Prostate gland (tissue), 2 donors: ENCODE results near the gene NPDC1. TPM values are rescaled to one million over a fixed set of nuclear protein-coding genes. Genes with fewer than 3 reads are reported as not detected.

Source experiments
- DNase-seq: peaks from one replicate; pipeline ENCODE4 v3.0.0-alpha.2; 2019; ENCODE audit warnings: low spot score
- H3K27ac ChIP-seq, 2 donors: fragments of 200-600 bp; sonication (generic); 2 replicates each; pipeline ENCODE4 v1.5.1; 2017 to 2019
- H3K27me3 ChIP-seq: fragments of 200-600 bp; sonication (generic); replicated peaks from 2 replicates; pipeline ENCODE4 v1.5.1; 2019; ENCODE audit not compliant: insufficient read depth
- H3K36me3 ChIP-seq, 2 donors: fragments of 200-600 bp; sonication (generic); 1 replicate in 1 of 2; 2 replicates in 1 of 2; pipeline versions ENCODE4 v1.5.1 to v1.8.1; 2017 to 2019
- H3K4me1 ChIP-seq: fragments of 200-600 bp; sonication (generic); replicated peaks from 2 replicates; pipeline ENCODE4 v1.5.1; 2019
- H3K4me3 ChIP-seq, 2 donors: fragments of 200-600 bp; sonication (generic); 2 replicates each; pipeline ENCODE4 v1.5.1; 2017 to 2019
- H3K9me3 ChIP-seq: fragments of 200-600 bp; sonication (generic); 2 replicates; pipeline ENCODE4 v1.5.1; 2017
- POLR2A ChIP-seq: fragments of 450-650 bp; IDR thresholded peaks from one replicate; pipeline ENCODE4 v1.6.1; 2016; ENCODE audit warnings: antibody characterized with exemption, mild to moderate bottlenecking
- POLR2AphosphoS5 ChIP-seq: sonication (generic); formaldehyde crosslinking; IDR thresholded peaks from one replicate; pipeline ENCODE4 v1.6.1; 2017; ENCODE audit warnings: antibody characterized with exemption
- WGBS: methylation state at CpG from one replicate; pipeline ENCODE4 v1.1.5; 2018; 5-methylcytosine and 5-hydroxymethylcytosine counted together
- intact Hi-C: fragments of 100-400 bp; cut with DNase I; formaldehyde crosslinking; loops from one replicate; pipeline ENCODE4 v1.14.2; 2022
- total RNA-seq, 2 donors: library from RNA; depleted of rRNA; stranded (reverse); fragments of >200 nt; gene quantifications; one replicate each; pipeline ENCODE4 v1.1.0, GENCODE V29; 2016
- TF ChIP-seq, protein P1 (sequence below), 4 experiments: fragments of 200-600 bp in 2 of 4; fragments of 450-650 bp in 2 of 4; sonication (generic) in 2 of 4; IDR thresholded peaks; 1 replicate in 3 of 4; 2 replicates in 1 of 4; pipeline ENCODE4 v1.5.1; 2016 to 2019; ENCODE audit warnings: antibody characterized with exemption in 4 of 4, mild to moderate bottlenecking in 2 of 4, moderate library complexity in 2 of 4

The NPDC1 gene
- total RNA-seq, 2 donors from 2014 or later = 384 to 427 TPM

DNA sequence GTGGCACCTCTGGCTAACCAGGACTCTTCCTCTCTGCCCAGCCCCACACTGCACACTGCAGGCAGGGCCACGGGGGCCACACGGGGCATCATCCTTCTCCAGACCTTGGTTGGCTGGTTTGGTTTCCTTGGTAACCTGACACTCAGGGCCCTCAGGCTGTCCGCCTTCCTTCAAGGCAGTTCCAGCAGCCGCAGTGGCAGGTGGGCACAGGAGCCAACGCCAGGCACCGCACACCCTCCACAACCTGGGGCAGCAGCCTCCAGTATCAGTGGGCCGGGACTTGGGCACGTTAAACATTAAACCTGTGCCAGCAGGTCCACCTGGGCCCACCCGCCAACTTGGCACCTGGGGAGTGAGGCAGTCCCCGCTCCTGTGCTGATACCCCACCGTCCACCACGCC is 1.9 kb downstream of the NPDC1 start:
- no peaks in the 10 kb centered on the region for H3K9me3 ChIP-seq
- H3K27me3 ChIP-seq = no peaks in the 10 kb centered on the region
- no peak for DNase-seq
- TF ChIP-seq, protein P1, sequence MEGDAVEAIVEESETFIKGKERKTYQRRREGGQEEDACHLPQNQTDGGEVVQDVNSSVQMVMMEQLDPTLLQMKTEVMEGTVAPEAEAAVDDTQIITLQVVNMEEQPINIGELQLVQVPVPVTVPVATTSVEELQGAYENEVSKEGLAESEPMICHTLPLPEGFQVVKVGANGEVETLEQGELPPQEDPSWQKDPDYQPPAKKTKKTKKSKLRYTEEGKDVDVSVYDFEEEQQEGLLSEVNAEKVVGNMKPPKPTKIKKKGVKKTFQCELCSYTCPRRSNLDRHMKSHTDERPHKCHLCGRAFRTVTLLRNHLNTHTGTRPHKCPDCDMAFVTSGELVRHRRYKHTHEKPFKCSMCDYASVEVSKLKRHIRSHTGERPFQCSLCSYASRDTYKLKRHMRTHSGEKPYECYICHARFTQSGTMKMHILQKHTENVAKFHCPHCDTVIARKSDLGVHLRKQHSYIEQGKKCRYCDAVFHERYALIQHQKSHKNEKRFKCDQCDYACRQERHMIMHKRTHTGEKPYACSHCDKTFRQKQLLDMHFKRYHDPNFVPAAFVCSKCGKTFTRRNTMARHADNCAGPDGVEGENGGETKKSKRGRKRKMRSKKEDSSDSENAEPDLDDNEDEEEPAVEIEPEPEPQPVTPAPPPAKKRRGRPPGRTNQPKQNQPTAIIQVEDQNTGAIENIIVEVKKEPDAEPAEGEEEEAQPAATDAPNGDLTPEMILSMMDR (IDR thresholded peaks at IDR 0.05) = no peak
- TF ChIP-seq POLR2A = no peak
- TF ChIP-seq POLR2AphosphoS5 = no peak
- peak overlapping the region; percentile 53 to 58 for H3K4me3 ChIP-seq
- peaks cover 5 to 8% of the 10 kb centered on the region in 2 donors for H3K36me3 ChIP-seq
- intact Hi-C loops = no loop called here
- 45% methylated on average over 12 of the region's 12 CpGs for WGBS
- H3K27ac ChIP-seq = peak overlapping the region; percentile 9 to 85
- peaks cover 38% of the 10 kb centered on the region for H3K4me1 ChIP-seq

DNA sequence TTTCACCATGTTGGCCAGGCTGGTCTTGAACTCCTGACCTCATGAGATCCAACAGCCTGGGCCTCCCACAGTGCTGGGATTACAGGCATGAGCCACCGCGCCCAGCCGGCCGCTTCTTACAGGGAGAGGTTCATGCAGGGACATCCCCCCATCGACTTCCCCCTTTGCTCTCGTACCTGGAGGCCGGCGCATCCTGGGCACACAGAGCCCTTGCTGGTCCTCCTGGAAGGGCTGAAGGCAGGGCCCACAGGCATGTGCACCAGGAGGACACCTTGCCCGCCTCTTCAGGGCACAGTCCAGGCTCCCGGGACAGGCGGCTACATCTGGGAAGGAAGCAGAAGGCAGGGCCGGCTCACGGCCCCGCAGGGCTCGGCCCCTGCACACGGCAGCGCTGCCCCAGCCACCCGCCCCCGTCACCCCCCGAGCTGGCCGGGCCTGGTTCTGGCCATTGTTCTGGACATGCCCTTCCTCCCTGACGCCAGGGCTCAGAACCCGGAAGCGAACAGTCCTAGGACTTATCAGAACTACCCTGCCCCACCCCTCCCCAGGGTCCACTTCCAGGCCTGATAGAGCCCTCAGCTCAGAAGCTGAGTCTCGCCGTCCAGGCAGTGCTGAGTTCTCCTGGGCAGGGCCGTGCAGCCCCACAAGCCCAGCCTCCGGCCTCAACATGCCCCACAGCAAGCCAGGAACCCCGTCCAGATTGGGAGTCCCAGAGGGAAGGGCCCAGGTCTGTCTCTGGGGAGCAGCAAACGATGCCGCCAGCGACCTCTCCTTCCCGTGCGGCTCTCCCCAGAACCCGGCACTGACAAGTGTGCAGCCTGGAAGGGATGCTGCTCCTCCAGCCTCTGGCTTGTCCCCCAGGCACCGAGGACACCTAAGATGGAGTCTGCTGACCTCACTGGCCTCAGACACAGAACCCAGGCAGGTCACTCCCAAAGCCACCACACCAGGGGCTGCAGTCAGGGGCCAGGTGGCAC is 2.9 kb downstream of the NPDC1 start:
- no peaks in the 10 kb centered on the region for H3K9me3 ChIP-seq
- peak overlapping the region; percentile 9 to 85 for H3K27ac ChIP-seq
- H3K27me3 ChIP-seq = no peaks in the 10 kb centered on the region
- peak overlapping the region in 1 of 2 donors; percentile 58 for H3K4me3 ChIP-seq
- H3K36me3 ChIP-seq = peaks cover 5 to 8% of the 10 kb centered on the region in 2 donors
- DNase-seq = no peak
- 84% methylated on average over 34 of the region's 36 CpGs for WGBS
- peaks cover 32% of the 10 kb centered on the region for H3K4me1 ChIP-seq
- intact Hi-C loops = no loop called here
- TF ChIP-seq, protein P1 (IDR thresholded peaks at IDR 0.05) = no peak
- TF ChIP-seq POLR2A = no peak
- no peak for TF ChIP-seq POLR2AphosphoS5

DNA sequence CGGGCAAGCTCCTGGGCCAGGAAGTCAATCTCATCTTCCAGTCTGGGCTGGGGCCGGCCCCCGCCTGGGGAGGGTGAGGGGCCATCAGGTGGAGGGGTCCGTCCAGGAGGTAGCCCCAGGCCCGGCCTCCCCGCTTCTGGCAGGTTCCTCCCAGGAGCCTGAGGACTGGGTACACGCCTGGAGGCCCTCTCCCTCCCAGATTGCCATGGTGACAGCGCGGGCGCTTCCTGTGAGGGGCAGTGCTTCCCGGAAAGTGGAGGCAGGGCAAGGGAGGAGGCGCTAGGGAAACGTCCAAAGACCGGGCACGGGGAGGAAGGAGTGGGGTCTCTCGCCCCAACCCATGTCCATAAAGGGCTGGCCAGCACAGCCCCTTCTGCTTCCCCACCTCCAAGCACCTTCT is 4.9 kb downstream of the NPDC1 start:
- no peaks in the 10 kb centered on the region for H3K27me3 ChIP-seq
- no peak for DNase-seq
- H3K36me3 ChIP-seq = peaks cover 5 to 8% of the 10 kb centered on the region in 2 donors
- no peaks in the 10 kb centered on the region for H3K9me3 ChIP-seq
- H3K4me1 ChIP-seq = peaks cover 17% of the 10 kb centered on the region
- intact Hi-C loops = no loop called here
- TF ChIP-seq POLR2A (no peak), POLR2AphosphoS5 (no peak)
- TF ChIP-seq, protein P1 (IDR thresholded peaks at IDR 0.05) = no peak
- peak overlapping the region in 1 of 2 donors; percentile 17 for H3K27ac ChIP-seq
- WGBS = 61% methylated on average over 12 of the region's 16 CpGs
- H3K4me3 ChIP-seq = no peak overlapping the region

DNA sequence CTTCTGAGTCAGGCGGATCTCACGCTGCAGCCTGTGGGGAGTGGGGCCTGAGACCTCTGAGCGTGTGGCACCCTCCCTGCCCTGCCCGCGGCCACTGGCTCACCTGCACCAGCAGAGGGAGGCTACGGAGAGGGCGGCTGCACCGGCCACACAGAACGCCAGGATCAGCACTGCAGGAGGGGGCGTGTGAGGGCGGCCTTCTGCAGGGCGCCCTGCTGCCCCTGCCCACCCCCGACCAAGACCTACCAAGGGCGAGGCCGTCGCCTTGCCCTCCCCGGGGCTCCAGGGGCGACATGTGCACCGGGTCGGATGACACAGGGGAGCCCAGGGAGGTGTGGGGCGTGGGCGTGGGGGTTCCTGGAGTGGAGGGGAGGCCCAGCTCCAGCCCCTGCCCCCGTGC is 5.4 kb downstream of the NPDC1 start:
- H3K27ac ChIP-seq = no peak overlapping the region
- TF ChIP-seq, protein P1 (IDR thresholded peaks at IDR 0.05) = no peak
- TF ChIP-seq POLR2A (no peak), POLR2AphosphoS5 (no peak)

More for the DNA sequence above, 5.4 kb downstream of the NPDC1 start:
- intact Hi-C loops = no loop called here
- peaks cover 17% of the 10 kb centered on the region for H3K4me1 ChIP-seq
- H3K36me3 ChIP-seq = peaks cover 5 to 8% of the 10 kb centered on the region in 2 donors
- 88% methylated on average over 23 of the region's 23 CpGs for WGBS
- H3K27me3 ChIP-seq = no peaks in the 10 kb centered on the region
- DNase-seq = no peak
- H3K9me3 ChIP-seq = no peaks in the 10 kb centered on the region
- H3K4me3 ChIP-seq = no peak overlapping the region
